GM12801 (cell line): ENCODE data around the gene RUNX1.

Experiments used
- TF ChIP-seq, protein P1 (sequence below): IDR thresholded peaks from one replicate; pipeline ENCODE4 v1.5.1; 2011; ENCODE audit warnings: control low read depth; ENCODE audit not compliant: insufficient read length; ENCODE audit errors: extremely low read depth

The RUNX1 gene

DNA sequence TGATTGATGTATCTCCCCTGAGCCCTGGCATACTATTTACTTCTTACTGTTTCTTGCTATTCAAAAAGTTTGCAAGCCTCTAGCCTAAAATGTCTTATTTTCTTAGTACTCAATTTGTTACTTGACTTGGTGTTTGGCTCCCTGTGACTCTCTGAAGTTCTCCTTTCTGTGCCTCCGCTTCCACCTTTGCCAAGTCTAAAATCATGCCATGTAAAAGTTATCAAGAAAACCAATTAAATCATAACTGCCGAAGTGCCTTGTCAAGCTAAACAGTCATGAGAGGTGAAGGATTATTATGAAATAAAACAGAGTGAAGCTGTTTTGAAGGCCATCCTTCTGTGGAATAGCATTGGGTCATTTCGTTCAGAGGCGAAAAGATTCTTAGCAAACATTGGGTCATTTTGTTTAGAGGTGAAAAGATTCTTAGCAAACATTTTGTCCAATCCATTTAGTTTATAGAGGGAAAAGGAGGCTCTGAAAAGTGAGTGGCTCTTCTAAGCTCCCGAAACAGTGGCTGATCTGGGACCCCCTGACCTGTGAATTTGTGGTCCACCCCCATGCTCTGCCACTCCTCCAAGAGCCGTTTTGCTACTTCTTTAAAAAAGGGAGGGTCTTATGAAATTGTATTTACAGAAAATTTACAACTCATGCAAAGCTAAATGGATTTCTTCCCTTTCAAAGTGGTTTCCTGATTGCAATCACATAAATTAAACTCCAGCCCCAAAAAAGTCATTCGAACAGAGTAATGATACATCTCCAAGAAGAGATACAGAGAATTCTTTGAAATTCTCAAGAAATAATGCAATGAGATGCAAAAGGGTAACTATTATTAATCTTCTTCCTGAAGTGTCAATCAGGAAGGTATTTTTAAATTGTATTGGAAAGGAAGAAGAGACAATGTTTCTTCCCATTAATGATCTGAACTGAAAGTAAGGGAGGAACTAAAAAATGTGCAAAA, 141.4 kb downstream of the RUNX1 start:
- TF ChIP-seq, protein P1, sequence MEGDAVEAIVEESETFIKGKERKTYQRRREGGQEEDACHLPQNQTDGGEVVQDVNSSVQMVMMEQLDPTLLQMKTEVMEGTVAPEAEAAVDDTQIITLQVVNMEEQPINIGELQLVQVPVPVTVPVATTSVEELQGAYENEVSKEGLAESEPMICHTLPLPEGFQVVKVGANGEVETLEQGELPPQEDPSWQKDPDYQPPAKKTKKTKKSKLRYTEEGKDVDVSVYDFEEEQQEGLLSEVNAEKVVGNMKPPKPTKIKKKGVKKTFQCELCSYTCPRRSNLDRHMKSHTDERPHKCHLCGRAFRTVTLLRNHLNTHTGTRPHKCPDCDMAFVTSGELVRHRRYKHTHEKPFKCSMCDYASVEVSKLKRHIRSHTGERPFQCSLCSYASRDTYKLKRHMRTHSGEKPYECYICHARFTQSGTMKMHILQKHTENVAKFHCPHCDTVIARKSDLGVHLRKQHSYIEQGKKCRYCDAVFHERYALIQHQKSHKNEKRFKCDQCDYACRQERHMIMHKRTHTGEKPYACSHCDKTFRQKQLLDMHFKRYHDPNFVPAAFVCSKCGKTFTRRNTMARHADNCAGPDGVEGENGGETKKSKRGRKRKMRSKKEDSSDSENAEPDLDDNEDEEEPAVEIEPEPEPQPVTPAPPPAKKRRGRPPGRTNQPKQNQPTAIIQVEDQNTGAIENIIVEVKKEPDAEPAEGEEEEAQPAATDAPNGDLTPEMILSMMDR, result no peak

DNA sequence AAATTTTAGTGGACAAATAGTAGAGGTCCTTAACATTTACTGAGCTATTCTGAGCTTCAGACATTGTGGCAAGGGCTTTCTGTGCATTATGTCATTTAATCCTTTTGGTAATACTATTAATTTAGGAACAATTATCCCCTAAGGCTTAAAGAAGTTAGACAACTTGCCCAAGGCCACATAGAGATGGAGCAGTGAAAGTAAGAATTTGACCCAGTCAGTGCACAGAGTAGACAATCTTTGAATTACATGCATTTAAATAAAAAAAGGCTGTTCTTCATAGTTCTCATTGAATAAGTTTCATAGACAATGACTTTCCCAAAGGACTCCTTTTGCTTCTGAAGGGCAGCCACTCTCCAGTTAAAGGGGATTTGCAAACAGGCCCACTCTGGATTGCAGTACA, 142.7 kb downstream of the RUNX1 start:
- TF ChIP-seq, protein P1, result no peak

DNA sequence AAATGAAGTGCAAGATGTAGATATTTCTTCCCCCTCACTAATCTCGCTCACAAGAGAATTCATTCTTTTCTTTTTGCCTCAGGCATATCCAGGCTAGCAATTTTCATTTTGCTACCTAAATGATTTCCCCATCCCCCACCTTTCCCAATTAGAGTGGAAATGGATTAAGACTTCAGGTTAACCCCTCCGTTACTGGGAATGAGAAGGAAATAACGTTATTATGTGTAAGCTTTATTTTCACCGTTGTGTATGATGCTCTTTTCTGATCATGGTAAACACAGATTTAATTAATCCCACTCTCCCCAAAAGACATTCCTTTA, 143.9 kb downstream of the RUNX1 start:
- TF ChIP-seq, protein P1, result no peak

DNA sequence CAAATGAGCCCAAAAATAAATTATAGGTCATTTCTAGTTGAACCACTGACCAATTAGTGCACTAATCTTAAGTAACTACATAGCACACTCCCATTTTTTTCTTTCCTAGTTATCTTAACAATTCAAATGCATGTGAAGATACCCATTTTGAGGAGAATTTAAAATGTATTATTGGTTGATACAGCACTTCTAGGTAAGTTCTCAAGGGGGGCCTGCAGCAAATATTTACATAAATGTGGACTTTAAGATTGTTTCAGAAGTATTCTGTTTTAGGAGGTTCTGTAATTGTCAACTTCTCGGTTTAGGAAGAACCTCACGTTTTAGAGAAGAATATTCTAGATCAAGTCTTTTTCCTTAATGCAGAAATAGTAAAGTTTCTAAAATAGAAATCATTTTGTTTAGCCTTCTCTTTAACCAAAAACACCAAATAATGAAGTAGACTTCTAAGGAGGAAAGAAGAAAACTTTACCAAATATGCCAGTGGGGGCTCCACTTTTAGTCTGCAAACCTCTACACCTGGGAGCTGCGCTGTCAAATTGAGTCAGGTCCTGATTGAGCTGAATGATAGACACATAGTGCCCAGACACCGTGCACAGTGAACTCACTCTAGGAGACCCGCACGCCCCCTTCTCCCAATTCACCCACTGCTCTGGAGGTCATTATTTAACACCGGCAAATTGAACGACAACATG, 144.4 kb downstream of the RUNX1 start:
- TF ChIP-seq, protein P1, result no peak

DNA sequence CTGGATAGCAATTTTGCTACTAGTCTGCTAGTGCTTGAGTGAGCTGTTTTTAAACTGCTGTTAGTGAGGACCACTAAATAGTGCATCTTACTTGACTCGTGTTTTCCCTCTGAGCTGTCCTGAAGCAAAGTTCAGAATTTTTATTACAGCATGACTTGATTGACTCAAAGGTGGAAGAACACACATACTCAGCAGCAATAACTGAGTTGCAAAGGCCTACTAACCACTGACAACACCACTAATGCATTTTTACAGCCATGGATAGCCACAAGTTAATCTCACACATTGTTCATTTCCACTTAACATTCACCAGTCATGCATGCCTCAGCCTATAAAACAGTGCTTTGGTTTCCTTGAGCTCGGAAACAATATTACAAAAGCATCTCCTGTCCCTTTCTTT, 148.7 kb downstream of the RUNX1 start:
- TF ChIP-seq, protein P1, result no peak

DNA sequence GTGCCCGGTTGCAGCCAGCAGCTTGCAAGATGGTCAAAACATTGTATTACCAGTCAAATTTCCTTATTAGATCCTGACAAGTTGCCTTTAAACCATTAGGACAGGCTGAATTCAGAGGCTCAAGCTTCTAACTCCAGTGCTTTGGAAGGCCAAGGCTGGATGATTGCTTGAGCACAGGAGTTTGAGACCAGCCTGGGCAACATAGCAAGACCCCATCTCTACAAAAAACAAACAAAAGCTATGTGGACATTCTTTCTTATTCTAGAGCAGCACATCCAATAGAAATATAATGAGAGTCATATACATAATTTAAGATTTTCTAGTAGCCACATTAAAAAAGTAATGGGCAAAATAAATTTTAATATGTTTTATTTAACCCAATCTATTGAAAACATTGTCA, 149.3 kb downstream of the RUNX1 start:
- TF ChIP-seq, protein P1, result no peak

DNA sequence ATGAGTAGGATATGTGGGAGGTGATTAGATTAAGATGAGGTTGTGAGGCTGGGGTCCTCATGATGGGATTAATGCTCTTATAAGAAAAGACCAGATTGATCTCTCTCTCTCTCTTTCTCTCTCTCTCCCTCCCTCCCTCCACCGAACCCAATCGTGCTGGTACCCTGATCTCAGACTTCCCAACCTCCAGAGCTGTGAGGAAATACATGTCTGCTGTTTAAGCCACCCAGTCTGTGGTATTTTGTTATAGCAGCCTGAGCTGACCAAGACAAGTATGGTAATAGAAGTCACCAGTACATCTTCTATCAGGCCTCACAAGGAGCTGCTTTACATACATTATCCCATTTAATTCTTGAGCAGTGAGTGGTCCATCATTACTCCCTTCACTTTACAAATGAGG, 149.8 kb downstream of the RUNX1 start:
- TF ChIP-seq, protein P1, result no peak
